Islet precursor cell (in vitro differentiated cells): ENCODE measurements around the gene VIPR2.
"Not testable (repeated sequence)": the region's sequence is repeated elsewhere in the genome, so short reads cannot be mapped to it uniquely, and the experiment has no call there.

Experiments
- DNase-seq: peaks from one replicate; pipeline ENCODE4 v3.0.0-alpha.2; 2018

Gene VIPR2

DNA sequence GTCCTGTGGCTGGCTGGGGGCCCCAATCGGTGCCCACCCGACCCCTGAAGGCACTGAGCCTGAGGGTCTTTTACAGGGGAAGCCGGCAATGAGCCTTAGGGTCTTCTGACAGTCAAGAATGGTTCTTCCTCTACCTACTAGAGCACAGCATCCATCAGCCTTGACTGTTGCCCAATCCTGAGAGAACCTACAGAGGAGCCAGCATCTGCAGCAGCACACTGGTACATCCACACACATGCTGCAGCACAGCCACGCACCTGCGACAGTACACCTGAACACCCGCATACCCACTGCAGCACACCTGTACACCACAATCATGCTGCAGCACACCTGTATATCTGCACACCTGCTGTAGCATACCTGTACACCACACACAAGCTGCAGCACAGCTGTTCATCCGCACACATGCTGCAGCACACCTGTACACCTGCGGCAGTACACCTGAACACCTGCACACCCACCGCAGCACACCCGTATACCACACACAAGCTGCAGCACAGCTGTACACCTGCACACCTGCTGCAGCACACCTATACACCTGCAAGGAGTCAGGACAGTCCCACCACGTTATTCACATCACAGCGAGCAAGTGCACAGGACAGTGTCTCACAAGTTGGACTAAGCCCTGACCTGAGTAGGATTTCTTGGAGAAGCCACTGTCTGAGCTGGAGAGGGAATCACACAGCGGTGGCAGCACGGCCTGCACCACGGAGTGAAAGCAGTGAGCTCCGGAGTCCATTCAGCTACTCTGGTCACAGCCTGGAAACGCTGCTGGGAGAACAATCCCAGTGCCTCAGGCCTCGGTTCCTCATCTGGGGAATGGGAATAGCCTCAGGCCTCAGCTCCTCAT, 56.4 kb downstream of the VIPR2 start:
- DNase-seq, result peak; percentile 33

DNA sequence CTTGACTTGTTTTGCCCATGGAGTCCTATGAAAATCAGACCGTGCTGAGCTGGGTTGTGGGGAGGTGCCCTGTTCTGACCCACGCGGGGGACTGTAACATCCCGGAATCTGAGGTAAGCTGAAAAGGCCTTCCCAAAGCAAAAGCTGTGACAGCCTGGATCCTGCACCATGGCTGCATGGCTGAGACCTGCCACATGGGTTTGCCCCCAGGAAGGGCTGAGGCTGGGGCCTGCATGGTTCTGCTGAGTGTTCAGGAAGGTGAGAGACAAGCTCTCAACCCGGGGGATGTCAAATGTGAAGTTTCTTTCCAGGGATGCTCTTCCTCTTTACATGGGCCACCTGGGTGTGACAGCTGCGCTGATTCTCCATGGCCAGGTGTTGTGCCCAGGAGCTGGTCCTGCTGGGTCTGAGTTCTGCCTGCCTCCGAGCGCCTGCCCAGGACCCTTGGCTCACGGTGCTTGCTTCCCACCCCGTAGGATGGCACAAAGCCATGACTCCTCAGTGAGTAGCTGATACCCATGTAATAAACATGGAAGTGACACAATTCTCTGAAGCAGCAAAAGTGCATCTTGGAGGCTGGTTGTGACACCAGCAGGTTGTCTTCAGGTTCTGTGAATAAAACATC, 58.3 kb downstream of the VIPR2 start:
- DNase-seq, result peak; percentile 45

DNA sequence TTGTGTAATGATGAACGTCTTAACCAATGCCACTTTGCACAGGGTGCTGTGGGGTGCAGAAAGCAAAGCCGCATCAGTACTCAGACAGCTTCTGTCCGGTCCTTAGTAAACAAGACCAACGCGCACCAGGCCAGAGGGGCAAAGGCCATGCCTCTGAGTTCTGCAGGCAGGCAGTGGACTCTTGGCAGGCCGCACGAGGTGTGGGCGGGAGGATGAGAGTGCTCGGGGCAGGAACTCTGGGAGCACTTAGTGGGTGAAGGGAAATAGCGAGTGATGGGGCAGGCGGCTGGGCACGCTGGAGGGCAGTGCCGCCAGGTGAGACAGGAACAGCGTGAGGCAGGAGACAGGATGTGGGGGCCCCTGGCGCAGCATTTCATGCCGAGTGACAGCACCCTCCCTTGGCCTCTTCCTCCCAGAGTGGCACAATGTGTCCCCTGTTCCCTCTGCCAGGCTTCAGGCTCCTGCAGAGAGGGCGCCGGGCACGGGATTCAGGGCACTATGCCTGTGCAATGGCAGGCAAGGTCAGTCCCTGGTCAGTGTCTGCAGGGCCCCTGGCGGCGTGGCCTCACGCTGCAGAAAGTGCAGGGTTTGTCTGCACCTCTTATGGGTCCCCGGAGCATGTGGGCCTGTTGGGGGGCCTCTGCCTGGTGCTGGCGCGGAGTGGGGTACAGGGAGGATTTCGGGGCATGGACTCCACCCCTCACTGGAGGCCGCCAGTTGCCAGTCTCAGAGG, 60.4 kb downstream of the VIPR2 start:
- no peak for DNase-seq

DNA sequence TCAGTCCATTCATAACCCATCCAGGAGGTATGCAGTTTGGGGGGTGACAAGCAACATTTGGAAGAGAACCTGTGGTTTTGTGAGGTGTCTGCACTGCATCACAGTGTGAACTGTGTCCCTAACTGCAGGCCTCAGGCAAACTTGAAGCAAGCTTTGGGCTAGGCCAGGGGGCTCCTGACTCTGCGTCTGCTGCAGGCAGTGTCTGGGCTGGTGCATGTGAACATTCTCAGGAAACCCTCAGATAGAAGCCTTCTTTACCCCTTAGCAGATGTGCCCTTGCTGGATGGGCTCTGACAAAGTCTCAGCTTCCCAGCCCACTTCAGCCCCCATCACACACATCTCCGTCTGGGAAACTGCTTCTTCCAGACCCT, 61.0 kb downstream of the VIPR2 start:
- DNase-seq, result no peak

DNA sequence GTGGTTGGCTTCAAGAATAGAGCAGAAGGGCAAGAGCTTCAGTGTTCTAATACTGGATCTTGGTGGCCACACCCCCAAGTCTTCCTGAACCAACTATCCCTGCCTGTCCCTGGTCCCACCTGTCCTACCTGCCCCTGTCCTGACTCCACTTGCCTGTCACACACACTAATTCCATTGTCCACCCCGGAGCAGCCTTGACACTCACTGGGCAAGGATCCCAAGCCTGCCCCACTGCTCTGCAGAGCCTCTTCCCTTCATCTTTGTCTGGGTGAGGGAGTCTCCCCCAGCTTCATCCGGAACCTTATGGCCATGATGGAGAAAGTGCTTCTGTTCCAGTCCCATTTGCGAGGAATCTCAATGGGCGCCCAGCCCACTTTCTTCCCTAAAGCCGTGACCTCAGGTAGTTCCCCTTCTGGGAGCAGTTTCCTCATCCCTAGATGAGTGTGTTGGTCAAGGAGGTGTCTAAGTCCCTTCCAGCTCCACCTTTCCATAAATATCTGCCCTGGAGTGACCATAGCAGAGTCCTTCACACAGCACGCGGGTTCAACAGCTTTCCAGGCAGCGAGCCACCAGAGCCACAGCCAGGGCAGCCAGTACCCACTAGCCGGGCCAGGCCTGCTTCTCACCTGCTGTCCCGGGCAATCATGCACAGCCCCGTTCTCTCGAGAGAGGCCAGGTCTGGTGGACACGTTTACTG, 61.5 kb downstream of the VIPR2 start:
- DNase-seq, result no peak

DNA sequence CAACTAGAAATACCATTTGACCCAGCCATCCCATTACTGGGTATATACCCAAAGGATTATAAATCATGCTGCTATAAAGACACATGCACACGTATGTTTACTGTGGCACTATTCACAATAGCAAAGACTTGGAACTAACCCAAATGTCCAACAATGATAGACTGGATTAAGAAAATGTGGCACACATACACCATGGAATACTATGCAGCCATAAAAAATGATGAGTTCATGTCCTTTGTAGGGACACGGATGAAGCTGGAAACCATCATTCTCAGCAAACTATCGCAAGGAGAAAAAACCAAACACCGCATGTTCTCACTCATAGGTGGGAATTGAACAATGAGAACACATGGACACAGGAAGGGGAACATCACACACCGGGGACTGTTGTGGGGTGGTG, 62.6 kb downstream of the VIPR2 start:
- DNase-seq, result not testable (repeated sequence)

DNA sequence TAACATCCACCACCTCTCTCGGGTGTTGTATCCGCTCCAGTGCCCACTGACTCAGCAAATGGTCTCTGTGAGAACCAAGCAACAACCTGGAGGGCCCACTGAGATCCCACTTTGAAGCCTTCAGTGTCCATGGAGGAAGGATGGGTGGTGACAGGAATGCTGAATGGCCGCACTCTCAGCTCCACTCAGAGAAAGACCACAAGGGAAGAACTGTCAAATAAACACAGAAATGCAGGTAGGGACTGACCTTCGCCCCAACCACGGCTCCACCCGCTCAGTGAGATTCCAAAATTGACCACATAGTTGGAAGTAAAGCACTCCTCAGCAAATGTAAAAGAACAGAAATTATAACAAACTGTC, 65.8 kb downstream of the VIPR2 start:
- peak; percentile 9 for DNase-seq

DNA sequence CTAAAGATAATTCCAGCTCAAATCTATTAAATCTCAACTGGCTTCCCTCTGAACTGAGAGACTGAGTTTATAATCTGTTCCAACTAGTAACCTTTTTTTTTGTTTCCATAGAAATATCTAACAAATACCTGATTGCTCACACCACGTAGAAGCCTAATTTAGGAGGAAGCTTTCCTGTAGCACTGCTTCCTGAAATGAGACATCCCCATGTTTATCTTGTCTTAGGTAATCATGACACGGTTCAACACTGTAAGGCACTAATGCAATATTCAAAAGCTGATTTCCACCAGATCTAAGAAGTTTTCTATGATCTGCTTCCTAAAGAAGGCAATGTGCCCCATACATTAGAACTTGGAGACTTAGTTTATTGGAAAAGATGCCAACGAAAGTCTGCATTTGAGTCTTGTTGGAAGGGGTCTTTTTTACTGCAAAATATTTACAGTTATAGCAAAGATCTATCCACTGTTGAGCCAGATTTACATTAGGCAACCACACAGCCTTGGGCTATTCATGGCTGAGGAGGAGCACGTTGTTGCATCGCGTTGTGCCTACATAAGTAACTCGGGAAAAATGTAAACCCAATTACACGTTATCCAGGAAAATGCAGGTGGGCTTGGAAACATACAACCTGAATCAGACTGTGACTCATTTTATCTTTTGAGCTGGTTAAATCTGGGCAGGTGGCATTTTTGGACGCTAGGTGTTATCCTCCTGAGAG, 66.3 kb downstream of the VIPR2 start:
- DNase-seq, result peak; percentile 2

DNA sequence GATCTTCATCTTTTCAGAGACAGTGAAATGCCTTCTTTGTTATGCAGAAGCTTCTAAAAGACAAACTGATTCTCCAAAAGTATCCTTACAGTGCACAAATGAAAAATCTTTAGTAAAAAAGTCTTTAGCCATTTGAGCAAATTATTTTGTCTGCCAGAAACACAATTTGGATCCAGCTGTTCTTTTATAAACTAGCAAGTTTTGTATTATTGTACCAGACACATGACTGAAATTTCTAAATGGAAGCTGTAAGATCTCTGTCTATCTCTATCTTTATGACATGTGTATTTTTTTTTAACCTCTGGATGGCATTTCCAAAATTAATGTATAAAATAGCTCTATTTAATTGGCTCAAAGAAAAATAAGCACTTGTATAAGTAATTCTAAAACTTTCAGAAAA, 68.3 kb downstream of the VIPR2 start:
- no peak for DNase-seq

DNA sequence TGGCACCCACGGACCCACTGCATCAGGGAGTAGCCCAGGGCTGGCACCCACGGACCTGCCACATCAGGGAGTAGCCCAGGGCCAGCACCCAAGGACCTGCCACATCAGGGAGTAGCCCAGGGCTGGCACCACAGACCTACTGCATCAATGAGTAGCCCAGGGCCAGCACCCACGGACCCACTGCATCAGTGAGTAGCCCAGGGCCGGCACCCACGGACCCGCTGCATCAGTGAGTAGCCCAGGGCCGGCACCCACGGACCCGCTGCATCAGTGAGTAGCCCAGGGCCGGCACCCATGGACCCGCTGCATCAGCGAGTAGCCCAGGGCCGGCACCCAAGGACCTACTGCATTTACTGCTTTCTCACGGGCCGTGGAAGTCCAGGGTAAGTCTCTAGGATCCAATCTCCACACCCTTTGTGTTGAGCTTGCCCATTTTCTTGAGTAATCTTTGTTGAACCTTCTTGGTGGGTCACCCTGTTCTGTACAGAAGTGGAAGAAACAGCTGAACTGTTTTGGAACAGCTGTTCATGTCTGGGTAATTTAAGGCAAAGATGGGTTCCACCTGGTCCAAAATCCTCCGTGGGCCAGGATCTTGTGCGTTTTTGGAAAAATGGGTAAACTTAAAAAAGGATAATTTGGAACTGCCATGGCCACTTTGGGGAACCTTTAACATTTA, 69.0 kb downstream of the VIPR2 start:
- peak; percentile 29 for DNase-seq

DNA sequence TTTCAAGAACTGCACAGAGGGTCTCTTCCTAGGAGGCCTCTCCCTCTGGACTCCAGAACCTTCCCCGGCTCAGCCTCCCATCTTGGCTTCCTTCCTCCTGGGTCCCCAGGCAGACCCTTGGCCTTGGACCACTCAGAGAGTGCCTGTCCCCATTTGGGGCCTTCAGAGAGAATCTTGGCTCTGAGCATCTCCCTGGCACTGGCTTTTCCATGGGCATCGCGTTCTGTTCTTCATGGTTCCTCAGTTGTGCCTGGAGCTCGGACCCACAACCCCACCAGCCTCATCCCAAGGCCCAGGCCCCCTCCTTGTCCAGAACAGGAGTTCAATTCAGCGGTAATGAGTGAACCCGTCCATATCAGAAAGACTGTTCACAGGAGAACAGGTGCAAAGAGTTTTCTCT, 73.4 kb downstream of the VIPR2 start:
- DNase-seq, result peak; percentile 30

DNA sequence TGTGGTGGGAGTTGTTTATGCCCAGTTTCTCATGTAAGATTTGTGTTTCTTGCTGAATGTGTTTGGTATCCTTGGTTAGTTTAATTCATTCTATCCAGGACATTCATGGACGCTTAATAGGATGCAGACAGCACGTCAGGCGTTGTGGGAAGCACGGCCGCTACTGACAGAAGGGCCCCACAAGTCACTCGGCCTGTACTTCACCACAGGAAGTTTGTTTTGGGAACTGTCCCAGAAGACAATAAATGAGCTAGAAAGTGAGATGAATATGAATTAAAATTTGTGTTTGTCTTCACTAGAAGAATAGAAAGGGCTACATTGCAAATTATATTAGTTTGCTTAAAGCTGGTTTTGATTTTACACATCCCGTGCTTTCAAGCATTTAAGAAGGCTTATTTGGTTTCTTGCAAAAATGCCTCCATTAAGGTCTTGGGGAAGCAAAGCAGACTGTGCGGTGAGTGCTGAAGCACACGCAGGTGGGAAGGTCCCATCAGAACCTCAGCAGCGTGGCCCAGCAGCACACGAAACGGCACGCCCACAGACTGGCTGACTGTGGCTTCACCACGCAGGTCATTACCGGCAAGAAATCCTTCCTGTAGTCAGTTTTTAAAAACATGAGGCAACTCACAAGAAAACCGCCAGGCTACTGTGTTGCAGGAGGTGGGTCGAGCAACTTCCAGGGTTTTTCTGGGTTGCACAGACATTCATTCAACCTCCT, 74.1 kb downstream of the VIPR2 start:
- peak; percentile 11 for DNase-seq

DNA sequence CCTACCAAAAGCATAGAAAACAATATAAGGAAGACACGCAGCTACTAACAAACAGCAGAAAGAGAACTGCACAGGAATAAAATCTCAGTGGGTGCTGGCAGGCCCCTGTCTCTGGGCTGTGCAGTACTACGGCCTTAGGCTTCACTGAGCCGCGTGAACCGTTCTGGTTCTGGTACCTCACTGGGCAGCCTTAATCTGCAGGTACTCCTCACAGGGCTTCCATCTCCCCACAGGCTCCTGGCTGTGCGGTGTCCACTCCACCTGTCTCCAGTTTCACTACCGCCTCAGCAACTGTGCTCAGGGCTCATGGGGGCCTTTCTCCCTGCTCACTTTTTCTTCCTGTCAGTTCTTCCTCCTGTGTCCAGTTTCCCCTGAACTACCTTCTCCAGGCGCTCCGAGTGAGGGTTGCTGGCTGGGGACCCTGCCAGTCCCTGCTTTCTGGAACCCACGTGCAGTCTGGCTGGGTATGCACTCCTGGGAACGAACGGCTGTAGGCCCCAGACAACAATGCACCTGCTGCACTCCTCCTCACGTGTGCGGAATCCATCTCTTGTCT, 75.7 kb downstream of the VIPR2 start:
- peak; percentile 43 for DNase-seq

DNA sequence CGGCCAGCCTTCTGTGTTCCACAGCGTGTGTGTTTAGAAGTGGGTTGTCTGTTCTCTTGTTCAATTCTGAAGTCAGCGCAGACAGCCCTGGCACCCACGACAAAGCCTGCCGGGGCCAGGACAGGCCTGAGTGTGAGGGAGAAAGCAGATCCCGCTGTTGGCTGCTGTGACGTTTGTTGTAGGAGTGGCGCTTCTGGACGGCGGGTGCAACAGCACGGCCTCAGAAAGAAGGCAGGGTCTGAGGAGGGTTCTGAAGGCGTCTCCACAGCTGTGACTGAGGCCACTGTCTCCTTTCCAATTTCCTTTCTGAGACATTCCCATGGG, 76.2 kb downstream of the VIPR2 start:
- DNase-seq, result peak; percentile 53

DNA sequence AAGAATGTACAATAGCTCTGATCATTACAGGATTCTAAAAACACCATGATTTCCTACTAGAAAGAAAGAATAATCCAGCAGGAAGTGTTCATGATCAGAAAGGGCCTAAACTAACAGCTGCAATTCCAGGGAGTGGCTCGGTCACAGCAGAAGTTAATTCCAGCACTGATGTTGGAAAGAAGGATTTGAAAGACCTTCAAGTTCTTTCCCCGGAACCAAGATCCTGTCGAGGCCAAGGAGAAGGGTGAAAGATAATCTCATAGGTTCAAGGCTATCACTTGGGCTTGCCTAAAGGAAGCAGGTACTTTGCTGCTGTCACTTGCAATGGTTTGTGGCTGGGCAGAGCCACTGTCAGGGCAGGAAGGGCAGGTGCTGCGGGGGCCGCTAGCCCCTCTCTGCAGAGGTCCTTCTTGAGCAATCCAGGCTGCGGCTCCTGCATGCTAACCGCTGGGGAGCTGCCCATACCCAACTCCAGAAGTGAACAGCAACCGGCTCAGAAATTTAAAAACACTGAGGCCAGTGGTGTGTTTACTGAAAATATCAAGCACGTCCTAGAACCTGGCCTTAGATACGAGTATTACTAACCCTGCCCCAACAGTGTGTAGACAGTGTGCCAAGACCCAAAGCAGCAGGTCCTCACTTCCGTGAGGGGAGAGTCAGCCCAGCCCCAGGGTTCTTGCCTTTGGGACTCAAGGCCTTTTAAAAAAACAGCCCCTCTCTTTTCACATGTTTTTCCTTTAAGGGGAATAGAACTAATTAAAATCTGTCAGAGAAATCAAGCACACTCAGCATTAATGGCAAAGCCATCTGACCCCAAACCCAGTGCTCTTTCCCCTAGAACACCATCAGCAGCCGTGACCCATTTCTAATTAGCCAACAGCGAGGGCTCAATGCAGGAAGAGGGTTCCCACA, 76.8 kb downstream of the VIPR2 start:
- peak; percentile 18 for DNase-seq

DNA sequence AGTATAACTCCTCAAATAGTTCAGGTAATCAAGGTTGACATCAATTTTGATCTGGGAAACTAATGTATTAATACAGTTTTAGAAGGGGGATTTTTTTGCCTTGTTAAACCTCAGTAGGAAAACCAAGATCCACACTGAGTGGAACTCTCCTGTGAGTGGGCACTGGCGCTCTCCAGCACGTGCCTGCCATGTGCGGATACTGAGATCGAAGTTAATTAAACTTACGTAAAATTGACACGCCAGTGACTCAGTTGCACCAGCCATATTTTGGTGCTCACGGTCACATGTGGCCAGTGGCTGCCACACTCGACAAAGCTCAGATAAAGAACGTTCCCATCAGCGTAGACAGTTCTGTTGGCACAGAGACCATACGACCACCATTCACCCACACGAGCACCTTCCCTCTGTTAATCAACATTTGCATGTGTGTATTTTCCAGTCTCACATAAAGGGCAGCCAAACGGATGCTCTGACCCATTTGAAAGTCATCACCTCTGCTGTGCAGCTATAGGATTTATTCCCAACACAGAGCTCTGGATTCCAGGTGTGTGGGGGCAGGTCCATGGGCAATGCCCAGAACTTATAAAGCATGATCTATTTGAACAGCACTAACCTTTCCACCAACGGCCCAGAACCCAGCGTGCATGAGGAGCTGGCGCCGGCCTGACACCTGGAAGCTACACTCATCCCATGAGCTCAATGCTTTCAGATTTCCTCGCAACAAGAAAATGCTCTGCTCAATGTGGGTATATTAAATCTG, 77.7 kb downstream of the VIPR2 start:
- DNase-seq, result peak; percentile 35

DNA sequence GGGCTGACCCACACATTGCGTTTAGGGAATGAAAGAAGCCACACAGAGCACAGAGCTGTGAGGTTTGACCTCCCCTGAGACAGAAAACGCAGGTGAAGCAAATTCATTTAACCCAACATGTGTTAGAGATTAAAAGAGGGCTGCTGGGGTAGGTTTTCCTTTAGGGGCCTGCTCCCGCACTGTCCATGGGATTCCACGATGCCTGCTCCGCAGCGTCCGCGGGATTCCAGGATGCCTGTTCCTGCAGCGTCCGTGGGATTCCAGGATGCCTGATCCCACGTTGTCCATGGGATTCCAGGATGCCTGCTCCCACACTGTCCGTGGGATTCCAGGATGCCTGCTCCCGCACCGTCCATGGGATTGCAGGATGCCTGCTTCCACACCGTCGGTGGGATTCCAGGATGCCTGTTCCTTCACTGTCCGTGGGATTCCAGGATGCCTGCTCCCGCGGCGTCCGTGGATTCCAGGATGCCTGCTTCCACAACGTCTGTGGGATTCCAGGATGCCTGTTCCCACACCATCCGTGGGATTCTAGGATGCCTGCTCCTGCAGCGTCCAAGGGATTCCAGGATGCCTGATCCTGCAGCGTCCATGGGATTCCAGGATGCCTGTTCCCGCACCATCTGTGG, 78.7 kb downstream of the VIPR2 start:
- peak; percentile 58 for DNase-seq

DNA sequence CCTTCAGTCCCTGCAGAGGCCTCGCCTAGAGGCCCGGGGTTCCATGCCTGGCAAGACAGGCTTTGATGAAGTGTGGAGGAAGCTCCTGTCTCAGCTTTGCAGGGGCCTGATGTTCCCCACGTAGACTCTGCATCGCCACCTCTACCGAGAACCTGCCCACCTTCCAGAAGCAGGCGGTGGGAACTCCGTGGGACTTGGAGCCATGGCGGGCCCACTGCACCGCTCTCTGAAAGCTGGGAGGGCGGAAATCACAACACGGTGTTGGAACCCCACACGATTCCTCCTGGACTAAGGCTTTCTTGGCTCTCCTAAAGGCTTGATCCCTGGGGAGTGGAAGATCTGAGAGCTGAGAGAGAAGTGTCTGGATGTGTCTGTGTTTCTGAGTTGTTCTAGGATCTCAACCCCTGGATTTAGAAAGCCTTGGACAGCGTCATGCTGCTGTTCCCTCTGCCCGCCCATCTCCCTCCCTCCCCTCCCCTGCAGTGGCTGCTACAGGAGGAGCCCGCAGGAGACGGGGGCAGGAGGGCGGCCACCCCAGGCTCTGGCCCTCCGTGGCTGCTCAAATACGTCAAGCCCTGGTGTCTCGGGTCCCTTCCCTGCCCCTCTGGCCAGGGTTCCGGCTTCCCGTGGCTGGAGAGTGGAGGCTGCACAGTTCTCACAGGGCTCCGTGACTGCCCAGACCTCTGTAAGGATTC, 79.7 kb downstream of the VIPR2 start:
- peak; percentile 46 for DNase-seq
